T-cell (primary cell): ENCODE measurements around the gene GPR83. TPM values are rescaled to one million over a fixed set of nuclear protein-coding genes. Genes with fewer than 3 reads are reported as not detected.
A peak's percentile ranks its signal among the peaks of the same experiment; 100 is the strongest.
"Not testable (repeated sequence)": the region's sequence is repeated elsewhere in the genome, so short reads cannot be mapped to it uniquely, and the experiment has no call there.

Experiments
- ATAC-seq, 4 experiments: fragments of 200-7000 bp in 3 of 4; fragments of 150-1000 bp in 1 of 4; cut with Tn5 transposase; replicated peaks in 1 of 4; 1 replicate in 3 of 4; 2 replicates in 1 of 4; pipeline ENCODE4 v1.10.0; 2021; ENCODE audit warnings: moderate library complexity in 3 of 4, mild to moderate bottlenecking in 2 of 4, moderate number of reproducible peaks in 1 of 4
- CTCF ChIA-PET, 2 donors: fragments of 300-600 bp; sonication (Branson Sonifier 250); formaldehyde crosslinking; loops; one replicate each; lab custom pipeline; 2022; ENCODE audit warnings: antibody characterized with exemption in 2 of 2; lab: Charles Lee
- POLR2A ChIA-PET, 2 donors: fragments of 300-600 bp; sonication (Branson Sonifier 250); formaldehyde crosslinking; loops; one replicate each; lab custom pipeline; 2022; ENCODE audit warnings: antibody characterized with exemption in 2 of 2; lab: Charles Lee
- DNase-seq, 35 experiments: peaks; one replicate each; pipeline versions ENCODE4 v3.0.0 to v3.0.0-alpha.2; 2013 to 2023
- H3K27ac ChIP-seq: one replicate; pipeline ENCODE4 v1.5.1; 2013; ENCODE audit warnings: low read length
- H3K27me3 ChIP-seq, 2 experiments: replicated peaks in 1 of 2; 1 replicate in 1 of 2; 2 replicates in 1 of 2; pipeline versions ENCODE4 v1.6.1 to v1.7.0; 2013; ENCODE audit warnings: low read length in 1 of 2, mixed read lengths in 1 of 2; ENCODE audit not compliant: control insufficient read depth in 2 of 2, insufficient read depth in 2 of 2; ENCODE audit errors: extremely low read depth in 1 of 2
- H3K36me3 ChIP-seq, 2 donors: 1 replicate in 1 of 2; 2 replicates in 1 of 2; pipeline versions ENCODE4 v1.6.1 to v1.7.0; 2013; ENCODE audit warnings: low read length in 1 of 2; ENCODE audit not compliant: control insufficient read depth in 2 of 2, insufficient read depth in 1 of 2; ENCODE audit errors: extremely low read depth in 1 of 2
- H3K4me1 ChIP-seq, 2 experiments: 1 replicate in 1 of 2; 2 replicates in 1 of 2; pipeline versions ENCODE4 v1.6.1 to v1.7.0; 2013; ENCODE audit warnings: low read length in 2 of 2, mixed read lengths in 1 of 2; ENCODE audit not compliant: insufficient read depth in 2 of 2, control insufficient read depth in 1 of 2; ENCODE audit errors: extremely low read depth in 1 of 2
- H3K4me3 ChIP-seq, 2 donors: 1 replicate in 1 of 2; 2 replicates in 1 of 2; pipeline versions ENCODE4 v1.5.1 to v1.7.0; 2013; ENCODE audit warnings: mild to moderate bottlenecking in 2 of 2, low read length in 1 of 2, moderate library complexity in 1 of 2; ENCODE audit not compliant: control insufficient read depth in 1 of 2; ENCODE audit errors: extremely low read depth in 1 of 2
- H3K9me3 ChIP-seq: 2 replicates; pipeline ENCODE4 v1.7.0; 2013
- H3K27ac Mint-ChIP-seq, 2 donors: one replicate each; pipeline ENCODE4 v1.8.0; 2020 to 2021; ENCODE audit warnings: mild to moderate bottlenecking in 2 of 2, mixed read lengths in 2 of 2
- H3K27me3 Mint-ChIP-seq, 2 donors: one replicate each; pipeline ENCODE4 v1.8.0; 2021 to 2022; ENCODE audit warnings: mixed read lengths in 2 of 2
- H3K36me3 Mint-ChIP-seq: one replicate; pipeline ENCODE4 v1.8.0; 2021; ENCODE audit warnings: mixed read lengths
- H3K4me1 Mint-ChIP-seq, 3 donors: one replicate each; pipeline ENCODE4 v1.8.0; 2020 to 2022; ENCODE audit warnings: mixed read lengths in 3 of 3, mild to moderate bottlenecking in 1 of 3
- H3K4me3 Mint-ChIP-seq, 3 donors: one replicate each; pipeline ENCODE4 v1.8.0; 2020 to 2022; ENCODE audit warnings: mild to moderate bottlenecking in 3 of 3, mixed read lengths in 3 of 3, moderate library complexity in 3 of 3
- H3K9me3 Mint-ChIP-seq, 3 donors: one replicate each; pipeline ENCODE4 v1.8.0; 2020 to 2022; ENCODE audit warnings: mixed read lengths in 3 of 3
- WGBS: methylation state at CpG from one replicate; pipeline ENCODE4 v1.1.5; 2013; ENCODE audit warnings: missing lambda C conversion rate; ENCODE audit not compliant: insufficient coverage; 5-methylcytosine and 5-hydroxymethylcytosine counted together
- total RNA-seq, 35 experiments: library from RNA in 6 of 35; stranded (reverse) in 6 of 35; fragments of 120-200 nt in 1 of 35; gene quantifications; one replicate each; pipeline versions ENCODE4 v1.2.1 to v1.2.4 and lab custom pipeline; 2013 to 2026

Gene GPR83
- total RNA-seq, 5 donors from 2014 or later (not counting 1 experiment from before 2014, with no cell fraction given): 0.06 to 0.16 (median 0.12) TPM; not detected in 1

DNA sequence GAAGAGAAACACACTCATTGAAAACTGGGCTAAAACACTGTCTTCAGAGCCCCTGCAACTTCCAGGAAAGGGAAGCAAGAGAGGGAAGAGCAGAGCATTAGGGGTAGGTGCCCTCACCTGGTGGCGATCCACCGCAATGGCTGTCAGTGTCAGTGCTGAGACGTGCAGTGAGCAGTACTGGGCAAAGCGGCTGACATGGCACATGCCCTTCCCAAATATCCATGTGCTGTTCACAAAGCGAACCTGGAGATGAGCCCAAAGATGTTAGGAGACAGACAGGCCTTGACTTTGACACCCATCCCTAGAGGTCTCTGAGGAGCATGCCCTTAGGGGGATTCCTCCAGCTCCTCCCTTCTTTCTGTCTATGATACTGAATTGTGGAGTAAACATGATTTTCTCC, 4.9 kb downstream of the GPR83 start:
- 100% methylated on average over 3 of the region's 5 CpGs for WGBS
- H3K4me3 Mint-ChIP-seq: no peak overlapping the region
- H3K36me3 ChIP-seq: no peaks in the 10 kb centered on the region
- ChIA-PET POLR2A (no interaction called here), CTCF (no interaction called here)
- peaks cover 0 to 4% of the 10 kb centered on the region in 2 experiments for H3K4me1 ChIP-seq
- ATAC-seq: no peak
- no peak overlapping the region for H3K27ac ChIP-seq
- no peaks in the 10 kb centered on the region for H3K36me3 Mint-ChIP-seq
- H3K27ac Mint-ChIP-seq: no peak overlapping the region
- DNase-seq: no peak
- peaks cover 0 to 5% (median 5%) of the 10 kb centered on the region in 3 donors for H3K9me3 Mint-ChIP-seq
- H3K4me1 Mint-ChIP-seq: peaks cover 5 to 10% (median 9%) of the 10 kb centered on the region in 3 donors
- peaks cover 0 to 38% of the 10 kb centered on the region in 2 experiments for H3K27me3 ChIP-seq
- peaks cover 47 to 55% of the 10 kb centered on the region in 2 donors for H3K27me3 Mint-ChIP-seq
- no peak overlapping the region for H3K4me3 ChIP-seq
- no peaks in the 10 kb centered on the region for H3K9me3 ChIP-seq

DNA sequence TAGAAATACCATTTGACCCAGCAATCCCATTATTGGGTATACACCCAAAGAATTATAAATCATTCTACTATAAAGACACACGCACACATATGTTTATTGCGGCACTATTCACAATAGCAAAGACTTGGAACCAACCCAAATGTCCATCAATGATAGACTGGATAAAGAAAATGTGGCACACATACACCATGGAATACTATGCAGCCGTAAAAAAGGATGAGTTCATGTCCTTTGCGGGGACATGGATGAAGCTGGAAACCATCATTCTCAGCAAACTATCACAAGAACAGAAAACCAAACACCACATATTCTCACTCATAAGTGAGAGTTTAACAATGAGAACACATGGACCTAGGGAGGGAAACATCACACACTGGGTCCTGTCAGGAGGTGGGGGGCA, 9.3 kb downstream of the GPR83 start:
- DNase-seq, H3K4me3 ChIP-seq, H3K9me3 ChIP-seq, H3K27me3 ChIP-seq, H3K4me1 Mint-ChIP-seq, H3K36me3 ChIP-seq, H3K27ac Mint-ChIP-seq, H3K4me1 ChIP-seq, H3K36me3 Mint-ChIP-seq, POLR2A ChIA-PET, H3K27ac ChIP-seq, ATAC-seq, H3K4me3 Mint-ChIP-seq: not testable (repeated sequence)
- H3K9me3 Mint-ChIP-seq: peaks cover 0 to 10% (median 0%) of the 10 kb centered on the region in 3 donors
- CTCF ChIA-PET: interaction anchor here in 1 of 2 donors (0.6 kb wide), 1 partner anchor 23 kb away, joined by 3 read pairs; no protein-coding TSS in a partner anchor
- no CpG with 5 or more reads among the region's 4 CpGs for WGBS
- peaks cover 10 to 14% of the 10 kb centered on the region in 2 donors for H3K27me3 Mint-ChIP-seq

DNA sequence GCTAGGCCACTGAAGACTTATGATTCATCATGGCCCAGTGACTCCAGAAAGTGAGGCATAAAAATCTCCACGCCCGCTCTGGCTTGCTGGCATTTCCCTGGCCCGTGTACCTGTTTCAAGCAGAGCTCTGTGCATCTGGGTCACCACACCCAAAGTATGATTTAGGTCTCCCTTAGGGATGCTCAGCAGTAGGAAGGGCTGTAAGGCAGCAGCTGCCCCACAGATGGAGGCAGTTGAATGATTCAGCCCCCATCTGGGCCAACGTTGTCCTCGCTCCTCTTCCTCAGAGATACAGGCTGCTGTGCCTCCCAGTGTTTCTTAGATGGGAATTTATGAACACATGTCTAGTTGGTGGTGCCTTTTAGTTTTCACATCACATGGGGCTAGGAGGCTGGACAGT, 21.6 kb downstream of the GPR83 start:
- H3K27me3 Mint-ChIP-seq: peaks cover 0 to 14% of the 10 kb centered on the region in 2 donors
- H3K36me3 ChIP-seq: no peaks in the 10 kb centered on the region
- 90% methylated on average over 4 of the region's 5 CpGs for WGBS
- H3K4me1 ChIP-seq: no peaks in the 10 kb centered on the region
- no peak overlapping the region for H3K4me3 ChIP-seq
- no peaks in the 10 kb centered on the region for H3K9me3 ChIP-seq
- H3K27ac Mint-ChIP-seq: no peak overlapping the region
- no peaks in the 10 kb centered on the region for H3K36me3 Mint-ChIP-seq
- peaks cover 0 to 10% of the 10 kb centered on the region in 2 experiments for H3K27me3 ChIP-seq
- POLR2A ChIA-PET: no interaction called here
- DNase-seq: no peak
- no peak for ATAC-seq
- no peak overlapping the region for H3K27ac ChIP-seq
- H3K4me3 Mint-ChIP-seq: no peak overlapping the region
- CTCF ChIA-PET: no interaction called here
- H3K9me3 Mint-ChIP-seq: no peaks in the 10 kb centered on the region
- H3K4me1 Mint-ChIP-seq: no peaks in the 10 kb centered on the region

DNA sequence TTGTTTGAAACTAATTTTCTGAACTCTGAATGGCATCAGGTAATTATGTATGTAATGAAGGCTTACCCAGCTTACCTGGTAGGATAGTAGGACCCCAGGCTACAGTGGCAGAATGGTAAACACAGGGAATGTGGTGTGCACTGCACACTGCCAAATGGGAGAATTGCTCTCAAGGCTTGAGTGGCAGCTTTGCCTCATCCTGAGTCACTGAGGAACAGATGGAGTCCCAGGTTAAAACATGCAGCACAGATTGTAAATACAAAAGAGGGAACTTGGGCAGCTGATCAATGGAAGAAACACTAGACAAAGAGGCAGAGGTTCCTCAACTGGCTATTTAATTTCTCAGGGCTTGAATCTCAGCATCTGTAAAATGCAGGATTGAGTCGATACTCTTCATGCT, 24.4 kb downstream of the GPR83 start:
- no peak overlapping the region for H3K4me3 ChIP-seq
- H3K27me3 ChIP-seq: peaks cover 0 to 9% of the 10 kb centered on the region in 2 experiments
- ATAC-seq: no peak
- no peak for DNase-seq
- ChIA-PET POLR2A (no interaction called here), CTCF (no interaction called here)
- H3K27ac Mint-ChIP-seq: no peak overlapping the region
- no peaks in the 10 kb centered on the region for H3K36me3 ChIP-seq
- no peaks in the 10 kb centered on the region for H3K4me1 ChIP-seq
- no peaks in the 10 kb centered on the region for H3K9me3 ChIP-seq
- no peaks in the 10 kb centered on the region for H3K36me3 Mint-ChIP-seq
- peaks cover 0 to 6% (median 0%) of the 10 kb centered on the region in 3 donors for H3K9me3 Mint-ChIP-seq
- peaks cover 0 to 9% of the 10 kb centered on the region in 2 donors for H3K27me3 Mint-ChIP-seq
- H3K4me3 Mint-ChIP-seq: no peak overlapping the region
- no CpG with 5 or more reads among the region's 1 CpG for WGBS
- no peak overlapping the region for H3K27ac ChIP-seq
- no peaks in the 10 kb centered on the region for H3K4me1 Mint-ChIP-seq

- peak in 1 of 35 experiments; percentile 3 for DNase-seq
- WGBS: 85% methylated on average over 5 of the region's 6 CpGs
- ATAC-seq, CTCF ChIA-PET, H3K27ac ChIP-seq, POLR2A ChIA-PET, H3K36me3 ChIP-seq, H3K4me3 ChIP-seq, H3K27me3 ChIP-seq, H3K27me3 Mint-ChIP-seq, H3K9me3 ChIP-seq, H3K4me1 ChIP-seq, H3K27ac Mint-ChIP-seq, H3K36me3 Mint-ChIP-seq: not testable (repeated sequence)
- H3K9me3 Mint-ChIP-seq: peaks cover 0 to 11% (median 4%) of the 10 kb centered on the region in 3 donors
- peak overlapping the region in 1 of 3 donors; percentile 14 for H3K4me3 Mint-ChIP-seq
- H3K4me1 Mint-ChIP-seq: peaks cover 2 to 18% (median 12%) of the 10 kb centered on the region in 3 donors
Observed at GRCh38 chr11:94370576-94370975, 30.6 kb downstream of the GPR83 start.

DNA sequence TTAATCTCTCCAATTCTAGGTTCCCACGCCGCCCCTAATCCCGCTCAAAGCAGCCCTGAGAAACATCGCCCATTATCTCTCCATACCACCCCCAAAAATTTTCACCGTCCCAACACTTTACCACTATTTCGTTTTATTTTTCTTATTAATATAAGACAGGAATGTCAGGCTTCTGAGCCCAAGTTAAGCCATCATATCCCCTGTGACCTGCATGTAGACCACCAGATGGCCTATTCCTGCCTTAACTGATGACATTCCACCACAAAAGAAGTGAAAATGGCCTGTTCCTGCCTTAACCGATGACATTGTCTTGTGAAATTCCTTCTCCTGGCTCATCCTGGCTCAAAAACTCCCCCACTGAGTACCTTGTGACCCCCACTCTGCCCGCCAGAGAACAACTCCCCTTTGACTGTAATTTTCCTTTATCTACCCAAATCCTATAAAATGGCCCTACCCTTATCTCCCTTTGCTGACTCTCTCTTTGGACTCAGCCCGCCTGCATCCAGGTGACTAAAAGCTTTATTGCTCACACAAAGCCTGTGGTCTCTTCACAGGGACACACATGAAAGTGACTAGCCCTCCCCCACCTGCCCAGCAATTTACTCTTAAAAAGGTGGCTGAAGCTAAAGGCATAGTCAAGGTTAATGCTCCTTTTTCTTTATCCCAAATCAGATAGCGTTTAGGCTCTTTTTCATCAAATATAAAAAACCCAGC, 50.2 kb downstream of the GPR83 start:
- H3K4me1 ChIP-seq, H3K4me3 Mint-ChIP-seq, H3K36me3 Mint-ChIP-seq, H3K4me1 Mint-ChIP-seq, DNase-seq, H3K27me3 ChIP-seq, H3K36me3 ChIP-seq, CTCF ChIA-PET, H3K9me3 Mint-ChIP-seq, H3K9me3 ChIP-seq, H3K4me3 ChIP-seq, POLR2A ChIA-PET, H3K27ac Mint-ChIP-seq, ATAC-seq, H3K27ac ChIP-seq: not testable (repeated sequence)
- WGBS: no CpG with 5 or more reads among the region's 10 CpGs
- H3K27me3 Mint-ChIP-seq: peaks cover 7 to 16% of the 10 kb centered on the region in 2 donors
